ENCODE measurements around the gene AK8.

Gene AK8

GRCh38 chr9:132762896-132763295 lies 115.2 kb downstream of the AK8 start:
- no peak overlapping the region for H3K4me3 ChIP-seq (ENCODE audit: low read depth, low read length, poor library complexity, severe bottlenecking)
- no peaks in the 10 kb centered on the region for H3K9me3 ChIP-seq (ENCODE audit: low read length)
- H2AFZ ChIP-seq (ENCODE audit: low read length) = no peak overlapping the region
- H3F3A ChIP-seq (ENCODE audit: insufficient read depth, low read length) = no peaks in the 10 kb centered on the region
- no peak overlapping the region for H3K27ac ChIP-seq (ENCODE audit: low read depth, low read length, poor library complexity, severe bottlenecking)
- H3K79me2 ChIP-seq (ENCODE audit: insufficient read depth, low read length) = no peaks in the 10 kb centered on the region
- H3K9me2 ChIP-seq (ENCODE audit: low read depth, low read length) = no peaks in the 10 kb centered on the region
- TF ChIP-seq EZH2 (IDR thresholded peaks at IDR 0.05; ENCODE audit: borderline replicate concordance, low read length) (no peak), CTCF (IDR thresholded peaks at IDR 0.05; ENCODE audit: low read length) (no peak)
- no peaks in the 10 kb centered on the region for H3K36me3 ChIP-seq (ENCODE audit: insufficient read depth, low read length)
- no peaks in the 10 kb centered on the region; the same call in 1 of the 2 replicates for H3K27me3 ChIP-seq (ENCODE audit: insufficient read depth, low read length)
- no peak overlapping the region for H3K9ac ChIP-seq (ENCODE audit: low read length)
- H4K20me1 ChIP-seq (ENCODE audit: insufficient read depth, low read length) = no peaks in the 10 kb centered on the region
- H3K4me1 ChIP-seq (ENCODE audit: insufficient read depth, low read length, severe bottlenecking) = no peaks in the 10 kb centered on the region
- no peak overlapping the region for H3K4me2 ChIP-seq (ENCODE audit: low read length)

- Histone ChIP-seq H3K4me1 (ENCODE audit: insufficient read depth, low read length, severe bottlenecking) (no peaks in the 10 kb centered on the region), H3K79me2 (ENCODE audit: insufficient read depth, low read length) (no peaks in the 10 kb centered on the region), H3K9me3 (ENCODE audit: low read length) (no peaks in the 10 kb centered on the region), H3K4me3 (ENCODE audit: low read depth, low read length, poor library complexity, severe bottlenecking) (no peak overlapping the region), H3K9me2 (ENCODE audit: low read depth, low read length) (no peaks in the 10 kb centered on the region), H4K20me1 (ENCODE audit: insufficient read depth, low read length) (no peaks in the 10 kb centered on the region), H3K27ac (ENCODE audit: low read depth, low read length, poor library complexity, severe bottlenecking) (no peak overlapping the region), H3K36me3 (ENCODE audit: insufficient read depth, low read length) (no peaks in the 10 kb centered on the region), H3K4me2 (ENCODE audit: low read length) (no peak overlapping the region), H3K27me3 (ENCODE audit: insufficient read depth, low read length) (no peaks in the 10 kb centered on the region), H3K9ac (ENCODE audit: low read length) (no peak overlapping the region), H2AFZ (ENCODE audit: low read length) (no peak overlapping the region), H3F3A (ENCODE audit: insufficient read depth, low read length) (no peaks in the 10 kb centered on the region)
- TF ChIP-seq CTCF (IDR thresholded peaks at IDR 0.05; ENCODE audit: low read length) (no peak), EZH2 (IDR thresholded peaks at IDR 0.05; ENCODE audit: borderline replicate concordance, low read length) (no peak)
These were observed 116.5 kb downstream of the AK8 start for GRCh38 chr9:132761602-132762001.

- TF ChIP-seq CTCF (IDR thresholded peaks at IDR 0.05; ENCODE audit: low read length) (no peak), EZH2 (IDR thresholded peaks at IDR 0.05; ENCODE audit: borderline replicate concordance, low read length) (no peak)
- no peaks in the 10 kb centered on the region for H3K79me2 ChIP-seq (ENCODE audit: insufficient read depth, low read length)
- no peak overlapping the region for H3K27ac ChIP-seq (ENCODE audit: low read depth, low read length, poor library complexity, severe bottlenecking)
- H3K36me3 ChIP-seq (ENCODE audit: insufficient read depth, low read length) = no peaks in the 10 kb centered on the region
- no peaks in the 10 kb centered on the region for H3K4me1 ChIP-seq (ENCODE audit: insufficient read depth, low read length, severe bottlenecking)
- H3K9me3 ChIP-seq (ENCODE audit: low read length) = no peaks in the 10 kb centered on the region
- no peak overlapping the region for H3K9ac ChIP-seq (ENCODE audit: low read length)
- no peak overlapping the region for H3K4me3 ChIP-seq (ENCODE audit: low read depth, low read length, poor library complexity, severe bottlenecking)
- no peaks in the 10 kb centered on the region for H3K27me3 ChIP-seq (ENCODE audit: insufficient read depth, low read length)
- H3K9me2 ChIP-seq (ENCODE audit: low read depth, low read length) = no peaks in the 10 kb centered on the region
- H4K20me1 ChIP-seq (ENCODE audit: insufficient read depth, low read length) = no peaks in the 10 kb centered on the region
- H3K4me2 ChIP-seq (ENCODE audit: low read length) = no peak overlapping the region
- H2AFZ ChIP-seq (ENCODE audit: low read length) = no peak overlapping the region
- no peaks in the 10 kb centered on the region for H3F3A ChIP-seq (ENCODE audit: insufficient read depth, low read length)
These were observed 118.0 kb downstream of the AK8 start for GRCh38 chr9:132760057-132760456.

Measured in OCI-LY1 (cell line).